ENCODE measurements around the gene LAMA4. TPM values are rescaled to one million over a fixed set of nuclear protein-coding genes. Genes with fewer than 3 reads are reported as not detected.

Gene LAMA4
- total RNA-seq, 4 donors from 2014 or later: 261 to 336 (median 303) TPM

GRCh38 chr6:112289038-112289566, 34.7 kb upstream of the LAMA4 start:
- WGBS: 46% methylated on average over 4 of the region's 4 CpGs
- Histone ChIP-seq H3K4me1 (peaks cover 0 to 38% (median 33%) of the 10 kb centered on the region in 4 donors), H3K27ac (replicated peaks in 1 of 4) (peak overlapping the region; percentile 56 to 74 (median 68)), H3K4me3 (no peak overlapping the region), H3K36me3 (no peaks in the 10 kb centered on the region), H3K9me3 (no peaks in the 10 kb centered on the region), H3K27me3 (no peaks in the 10 kb centered on the region)
- intact Hi-C loops (cut with DNase I): no loop called here
- DNase-seq (ENCODE audit: extremely low spot score): no peak
- TF ChIP-seq EP300 (IDR thresholded peaks at IDR 0.05) (no peak), CTCF (IDR thresholded peaks at IDR 0.05) (peak in 1 of 3 experiments; percentile 14), POLR2AphosphoS5 (IDR thresholded peaks at IDR 0.05) (peak; percentile 11 to 12)

GRCh38 chr6:112288475-112288874, 34.1 kb upstream of the LAMA4 start:
- H3K9me3 ChIP-seq: no peaks in the 10 kb centered on the region
- TF ChIP-seq EP300 (IDR thresholded peaks at IDR 0.05): no peak
- TF ChIP-seq POLR2A (IDR thresholded peaks at IDR 0.05; ENCODE audit: low read depth): no peak
- TF ChIP-seq POLR2AphosphoS5 (IDR thresholded peaks at IDR 0.05): no peak
- no peak for TF ChIP-seq CTCF (IDR thresholded peaks at IDR 0.05)
- H3K4me3 ChIP-seq: no peak overlapping the region
- DNase-seq (ENCODE audit: extremely low spot score): no peak
- intact Hi-C loops (cut with DNase I): no loop called here
- no peaks in the 10 kb centered on the region for H3K36me3 ChIP-seq
- peaks cover 0 to 38% (median 33%) of the 10 kb centered on the region in 4 donors for H3K4me1 ChIP-seq
- H3K27ac ChIP-seq (replicated peaks in 1 of 4): peak overlapping the region; percentile 56 to 74 (median 68)
- H3K27me3 ChIP-seq: no peaks in the 10 kb centered on the region

GRCh38 chr6:112287577-112288225, 33.3 kb upstream of the LAMA4 start:
- H3K27me3 ChIP-seq: no peaks in the 10 kb centered on the region
- intact Hi-C loops (cut with DNase I): no loop called here
- DNase-seq (ENCODE audit: extremely low spot score): no peak
- H3K9me3 ChIP-seq: no peaks in the 10 kb centered on the region
- H3K4me3 ChIP-seq: no peak overlapping the region
- peak overlapping the region in 3 of 4 donors; percentile 64 to 74 (median 71) for H3K27ac ChIP-seq (replicated peaks in 1 of 4)
- no peaks in the 10 kb centered on the region for H3K36me3 ChIP-seq
- TF ChIP-seq EP300 (IDR thresholded peaks at IDR 0.05) (no peak), POLR2AphosphoS5 (IDR thresholded peaks at IDR 0.05) (no peak), CTCF (IDR thresholded peaks at IDR 0.05) (no peak), POLR2A (IDR thresholded peaks at IDR 0.05; ENCODE audit: low read depth) (no peak)
- 39% methylated on average over 4 of the region's 4 CpGs for WGBS
- peaks cover 0 to 44% (median 35%) of the 10 kb centered on the region in 4 donors for H3K4me1 ChIP-seq

GRCh38 chr6:112286500-112287144, 32.3 kb upstream of the LAMA4 start:
- Histone ChIP-seq H3K4me1 (peaks cover 4 to 54% (median 46%) of the 10 kb centered on the region in 4 donors), H3K4me3 (no peak overlapping the region), H3K27me3 (no peaks in the 10 kb centered on the region), H3K36me3 (no peaks in the 10 kb centered on the region), H3K27ac (replicated peaks in 1 of 4) (peak overlapping the region in 1 of 4 donors; percentile 71), H3K9me3 (no peaks in the 10 kb centered on the region)
- TF ChIP-seq POLR2A (IDR thresholded peaks at IDR 0.05; ENCODE audit: low read depth) (no peak), CTCF (IDR thresholded peaks at IDR 0.05) (no peak), EP300 (IDR thresholded peaks at IDR 0.05) (no peak), POLR2AphosphoS5 (IDR thresholded peaks at IDR 0.05) (no peak)
- intact Hi-C loops (cut with DNase I): no loop called here
- 60% methylated on average over 1 of the region's 1 CpG for WGBS
- no peak for DNase-seq (ENCODE audit: extremely low spot score)
